Hypothalamus (tissue), 51 donors: ENCODE measurements around the gene SLC6A5.

Experiments used
- DNase-seq, 51 donors: peaks; one replicate each; lab custom pipeline; 2025; lab: John Stamatoyannopoulos, UW

The SLC6A5 gene

GRCh38 chr11:20668131-20668809 lies 68.9 kb downstream of the SLC6A5 start:
- no peak for DNase-seq

GRCh38 chr11:20668844-20669819 lies 69.7 kb downstream of the SLC6A5 start, which contains the start of gene NELL1:
NELL1 (plus strand) TSS chr11:20669586.
- peak in 2 of 51 donors; percentile 41 to 47 for DNase-seq

- DNase-seq = peak in 1 of 51 donors; percentile 31
Measured at GRCh38 chr11:20669820-20670684, 70.6 kb downstream of the SLC6A5 start.

GRCh38 chr11:20670932-20671403 lies 71.6 kb downstream of the SLC6A5 start:
- DNase-seq = peak in 2 of 51 donors; percentile 11 to 34

- DNase-seq = peak in 1 of 51 donors; percentile 62
Measured at GRCh38 chr11:20671856-20672546, 72.6 kb downstream of the SLC6A5 start.

- DNase-seq = peak in 1 of 51 donors; percentile 19
Measured at GRCh38 chr11:20672575-20672974, 73.2 kb downstream of the SLC6A5 start.

- no peak for DNase-seq
Measured at GRCh38 chr11:20676658-20677057, 77.2 kb downstream of the SLC6A5 start.

- DNase-seq = no peak
Measured at GRCh38 chr11:20688761-20689160, 89.4 kb downstream of the SLC6A5 start.

GRCh38 chr11:20707876-20708275 lies 108.5 kb downstream of the SLC6A5 start:
- no peak for DNase-seq
